Measurements from ENCODE around the gene KRTAP12-4.

The KRTAP12-4 gene

DNA sequence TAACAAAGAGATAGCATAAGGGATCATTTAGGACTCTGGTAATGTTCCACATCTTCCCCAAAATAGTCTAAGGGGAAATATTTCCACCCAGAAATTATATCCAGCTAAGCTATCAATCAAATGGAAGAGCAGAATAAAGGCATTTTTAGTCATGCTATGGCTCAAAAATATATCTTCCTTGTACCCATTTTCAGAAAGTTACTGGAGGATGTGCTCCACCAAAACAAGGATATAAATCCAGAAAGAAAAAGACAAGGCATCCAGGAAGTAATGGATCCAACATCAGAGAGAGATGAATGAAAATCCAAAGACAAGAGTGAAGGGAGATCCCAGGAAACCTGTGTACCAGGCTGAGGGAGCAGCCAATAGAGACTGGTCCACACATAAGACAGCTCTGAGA lies 45.3 kb downstream of the KRTAP12-4 start:
- DNase-seq, result no peak

DNA sequence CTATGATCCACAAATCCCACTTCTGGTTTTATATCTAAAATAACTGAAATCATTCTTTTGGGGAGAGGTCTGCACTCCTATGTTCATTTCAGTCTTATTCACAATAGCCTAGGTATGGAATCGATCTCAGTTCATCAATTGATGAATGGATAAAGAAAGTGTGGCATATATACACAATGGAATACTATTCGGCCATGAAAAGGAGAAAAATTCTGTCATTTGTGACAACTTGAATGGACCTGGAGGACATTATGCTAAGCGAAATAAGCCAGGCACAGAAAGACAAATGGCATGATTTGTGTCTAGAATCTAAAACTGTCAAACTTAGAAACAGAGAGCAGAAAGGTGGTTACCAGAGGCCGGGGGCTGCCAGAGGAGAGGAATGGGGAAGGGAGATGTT lies 48.0 kb downstream of the KRTAP12-4 start:
- DNase-seq, result no peak

Data from fibroblast of skin of abdomen (primary cell).